NCI-H446 (cell line): Measurements from ENCODE around the gene SLCO2A1.

ENCODE experiments used
- DNase-seq, 2 experiments: peaks; one replicate each; lab custom pipeline; 2025; lab: John Stamatoyannopoulos, UW

The SLCO2A1 gene

DNA sequence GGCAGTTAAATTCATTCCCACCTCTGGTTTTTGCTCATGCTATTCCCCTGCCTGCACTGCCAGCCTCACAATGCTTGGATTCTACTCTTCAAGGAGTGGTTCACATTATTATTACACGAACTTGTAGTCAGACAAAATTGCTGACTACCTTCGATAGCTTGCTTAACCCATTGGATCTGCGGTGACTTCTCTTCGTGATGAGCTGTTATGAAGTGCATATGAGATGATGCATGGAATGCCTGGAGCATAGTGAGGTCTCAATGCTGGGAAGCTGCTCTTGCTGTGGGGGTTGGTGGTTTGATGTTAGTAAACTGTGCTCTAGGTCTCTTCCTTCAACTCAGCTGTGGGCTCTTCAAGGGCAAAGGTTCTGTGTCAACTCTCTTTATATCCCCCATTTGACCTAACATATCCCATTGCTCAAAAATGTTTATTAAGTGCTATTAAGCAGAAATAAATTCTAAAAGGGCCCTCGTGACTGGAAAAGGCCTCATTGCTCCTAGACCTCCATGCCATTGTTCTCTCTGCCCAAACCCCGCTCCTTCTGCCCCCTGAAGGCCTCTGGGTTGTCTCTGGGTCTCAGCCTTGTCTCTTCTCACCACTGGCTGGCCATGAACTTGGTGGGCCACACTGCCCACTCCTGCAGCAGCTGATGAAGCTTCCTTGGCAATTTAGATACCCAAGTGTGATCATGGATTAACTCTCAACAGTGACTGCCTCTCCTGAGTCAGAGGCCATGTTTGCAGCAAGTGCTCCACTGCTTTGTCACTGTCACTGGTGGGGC lies 4.5 kb upstream of the SLCO2A1 start:
- no peak for DNase-seq

DNA sequence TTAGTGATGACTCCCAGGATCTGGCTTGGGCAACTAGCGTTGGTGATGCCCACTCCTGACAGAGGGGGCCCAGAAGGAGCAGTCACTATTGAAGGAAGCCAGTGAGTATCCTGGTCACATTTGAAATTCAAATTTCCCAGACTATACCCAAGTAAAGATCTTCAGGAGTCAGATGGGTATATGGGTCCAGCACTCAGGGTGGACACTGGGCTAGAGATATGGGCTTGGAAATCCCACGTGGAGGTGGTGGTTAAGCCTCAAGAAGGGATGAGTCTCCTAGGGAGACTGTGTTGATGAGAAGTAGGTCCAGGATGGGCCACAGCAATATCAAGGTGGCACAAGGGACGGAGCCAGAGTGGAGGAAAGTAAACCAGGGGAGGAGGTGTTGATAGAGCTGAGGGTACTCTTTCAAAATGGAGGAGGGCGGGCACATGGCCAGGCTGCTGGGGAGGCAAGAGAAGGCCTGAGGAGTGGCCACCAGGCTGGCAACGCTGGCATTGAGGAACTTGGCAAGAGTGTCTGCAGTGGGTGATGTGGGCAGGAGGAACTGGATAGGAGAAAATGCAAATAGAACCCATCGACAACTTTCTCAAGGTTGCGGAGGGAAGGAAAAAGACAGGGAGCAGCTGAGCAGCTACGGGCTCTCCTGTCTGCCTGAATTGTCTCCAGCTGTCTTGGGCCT lies 3.7 kb upstream of the SLCO2A1 start:
- no peak for DNase-seq

DNA sequence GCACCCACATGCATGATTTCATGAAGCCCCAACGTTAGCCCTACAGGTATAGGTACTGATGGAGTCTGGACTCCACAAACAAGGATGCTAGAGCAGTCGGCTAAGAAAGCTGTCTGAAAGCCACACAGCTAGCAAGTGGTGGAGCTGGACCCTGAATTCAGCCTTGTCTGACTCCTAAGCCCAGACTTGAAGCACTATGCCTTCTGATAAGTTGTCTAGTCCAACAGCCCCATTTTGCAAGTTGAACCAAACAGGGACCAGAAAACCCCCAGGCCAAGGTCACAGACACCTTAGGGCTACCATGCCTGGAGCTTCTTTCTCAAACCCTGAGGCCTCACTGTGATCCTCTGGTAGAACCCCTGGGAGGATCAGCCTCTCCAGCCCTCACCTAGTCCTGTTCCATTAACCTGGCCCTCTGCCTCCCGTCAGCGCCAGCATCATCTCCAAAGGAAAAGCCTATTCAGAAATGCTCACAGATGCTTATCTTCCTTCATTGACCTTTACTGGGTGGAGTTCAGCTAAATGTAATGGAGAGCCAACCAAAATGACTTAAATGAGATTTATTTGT lies 1.7 kb upstream of the SLCO2A1 start:
- DNase-seq = no peak

DNA sequence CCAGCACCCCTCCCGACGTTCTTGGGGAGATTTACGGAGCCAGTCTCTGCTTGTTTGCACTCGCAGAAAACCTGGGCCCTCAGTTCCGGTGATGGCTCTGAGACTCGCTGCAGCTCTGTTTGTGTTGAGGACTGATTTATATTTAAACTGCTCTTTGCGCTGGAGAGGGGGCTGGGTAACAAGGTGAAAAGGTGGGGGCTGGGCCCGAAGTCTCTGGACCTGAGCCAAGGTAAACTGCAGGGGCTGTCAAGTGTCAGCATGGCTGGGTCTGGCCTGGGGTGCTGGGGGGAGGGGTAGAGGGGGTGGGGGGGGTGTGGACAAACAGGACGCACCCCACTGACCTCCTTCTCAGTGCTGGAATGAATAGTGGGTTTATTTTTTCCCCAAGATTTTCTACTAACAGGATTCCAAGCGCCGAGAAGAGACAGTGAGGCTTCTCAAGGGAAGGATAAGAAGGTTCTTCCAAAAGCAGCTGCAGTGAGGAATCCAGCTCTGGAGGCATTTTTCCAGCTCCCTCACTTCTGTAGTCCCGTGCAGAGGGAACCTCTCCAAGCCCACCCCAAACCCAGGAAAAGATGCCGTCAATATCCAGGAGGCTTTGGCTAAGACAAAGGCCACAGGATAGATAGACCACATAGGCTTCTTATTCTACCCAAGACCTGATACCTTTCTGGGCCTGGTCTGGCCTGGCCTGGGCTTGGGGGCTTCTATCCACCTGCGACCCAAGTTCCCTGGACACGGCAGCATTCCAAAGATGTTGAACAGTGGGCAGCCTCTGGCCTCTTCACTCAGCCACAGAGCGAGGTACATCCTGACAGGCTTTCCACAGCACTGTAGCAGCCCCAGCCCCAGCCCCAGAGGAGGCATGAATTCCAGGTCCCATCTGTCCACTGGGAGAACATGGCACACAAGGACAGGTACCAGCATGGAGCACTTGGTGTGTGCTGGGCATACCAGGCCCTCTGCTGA lies 938 bp upstream of the SLCO2A1 start:
- no peak for DNase-seq

DNA sequence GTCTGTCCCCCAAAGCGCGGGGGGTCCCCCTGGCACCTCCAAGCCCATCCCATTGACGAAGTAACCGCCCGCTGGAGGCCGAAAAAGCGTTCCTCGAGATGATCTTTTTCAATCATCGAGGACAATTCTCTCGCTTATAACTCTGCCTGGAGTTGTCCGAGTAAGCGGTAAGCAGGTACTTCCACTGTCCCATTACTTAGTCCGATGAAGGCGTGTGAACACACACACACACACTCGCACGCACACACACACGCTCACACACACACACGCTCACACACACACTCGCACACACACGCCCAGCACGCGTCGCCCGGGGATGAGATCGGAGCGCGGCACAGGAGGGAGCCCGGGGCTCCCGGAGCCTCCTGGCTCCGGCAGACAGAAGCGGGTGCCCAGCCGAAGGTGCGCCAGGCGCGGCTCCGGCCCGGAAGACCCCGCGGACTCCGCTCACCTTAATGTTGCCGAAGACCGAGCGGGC lies 430 bp downstream of the SLCO2A1 start:
- no peak for DNase-seq

DNA sequence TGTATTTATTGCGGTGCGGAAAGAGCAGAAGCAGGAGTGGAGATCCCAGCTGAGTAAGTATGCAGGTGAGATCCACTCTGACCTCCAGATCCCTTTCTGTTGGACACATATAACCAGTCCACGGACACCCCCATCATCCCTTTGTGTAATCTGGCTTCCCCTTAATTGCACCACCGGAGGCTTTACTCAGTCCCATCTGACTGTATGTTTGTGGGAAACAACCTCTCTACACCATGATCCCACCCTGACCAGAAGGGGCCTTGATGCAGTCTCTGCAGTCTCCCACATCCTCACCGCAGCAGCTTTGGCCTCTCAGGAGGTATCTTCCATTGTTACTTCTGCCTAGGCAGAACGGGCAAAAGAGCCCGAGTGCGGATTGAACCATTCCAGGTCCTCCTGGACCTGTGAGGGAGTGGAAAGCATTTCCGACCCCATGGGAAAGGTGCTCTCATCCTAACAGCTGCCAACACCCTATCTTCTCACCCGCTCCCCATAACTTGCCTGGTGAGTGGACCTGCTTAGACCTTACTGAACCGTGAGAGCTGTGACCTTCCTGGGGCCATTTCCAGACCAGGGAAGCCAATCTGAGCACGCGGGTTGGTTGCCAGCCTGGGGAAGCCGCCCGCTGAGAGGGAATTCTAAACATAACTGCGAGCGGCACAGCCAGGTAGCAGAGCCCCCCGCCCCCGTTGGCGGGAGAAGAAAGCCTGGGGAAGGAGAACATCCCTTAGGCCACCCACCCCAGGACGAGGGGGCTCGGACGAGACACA lies 1.1 kb downstream of the SLCO2A1 start:
- DNase-seq = no peak

DNA sequence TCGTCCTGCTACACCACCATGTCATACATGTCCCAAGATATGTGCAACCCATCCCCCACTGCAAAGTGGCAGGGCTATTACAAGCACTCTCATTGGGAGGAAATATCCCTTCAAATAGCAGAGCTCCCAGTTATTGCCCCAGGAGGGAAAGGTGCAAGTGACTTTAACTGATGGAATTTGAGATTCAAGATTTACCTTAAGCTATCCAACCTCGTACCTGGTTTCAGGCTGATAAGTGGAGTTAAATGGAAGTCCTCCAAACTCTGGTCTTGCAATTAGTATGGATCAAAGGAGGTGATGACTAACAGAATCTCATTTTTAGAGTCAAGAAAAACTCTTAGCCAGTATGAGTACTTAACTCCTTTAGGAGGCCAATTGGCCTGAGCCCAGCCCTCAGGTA lies 2.1 kb downstream of the SLCO2A1 start:
- DNase-seq = no peak

DNA sequence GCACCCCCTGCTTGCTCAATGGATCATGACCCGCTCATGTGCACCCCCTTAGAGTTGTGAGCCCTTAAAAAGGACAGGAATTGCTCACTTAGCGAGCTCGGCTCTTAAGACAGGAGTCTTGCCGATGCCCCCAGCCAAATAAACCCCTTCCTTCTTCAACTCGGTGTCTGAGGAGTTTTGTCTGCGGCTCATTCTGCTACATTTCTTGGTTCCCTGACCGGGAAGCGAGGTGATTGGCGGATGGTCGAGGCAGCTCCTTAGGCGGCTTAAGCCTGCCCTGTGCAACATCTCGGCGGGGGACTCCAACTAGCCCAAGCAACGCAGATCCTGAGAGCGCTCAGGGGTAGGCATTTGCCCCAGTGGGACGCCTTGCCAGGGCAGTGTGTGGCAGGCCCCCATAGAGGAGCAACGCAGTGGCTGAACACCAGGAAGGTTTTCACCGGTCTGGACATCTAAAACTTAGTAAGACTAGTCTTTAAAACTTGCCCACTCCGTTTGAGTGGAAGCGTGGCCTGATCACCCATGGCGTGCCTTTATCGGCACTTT lies 9.5 kb downstream of the SLCO2A1 start:
- no peak for DNase-seq

DNA sequence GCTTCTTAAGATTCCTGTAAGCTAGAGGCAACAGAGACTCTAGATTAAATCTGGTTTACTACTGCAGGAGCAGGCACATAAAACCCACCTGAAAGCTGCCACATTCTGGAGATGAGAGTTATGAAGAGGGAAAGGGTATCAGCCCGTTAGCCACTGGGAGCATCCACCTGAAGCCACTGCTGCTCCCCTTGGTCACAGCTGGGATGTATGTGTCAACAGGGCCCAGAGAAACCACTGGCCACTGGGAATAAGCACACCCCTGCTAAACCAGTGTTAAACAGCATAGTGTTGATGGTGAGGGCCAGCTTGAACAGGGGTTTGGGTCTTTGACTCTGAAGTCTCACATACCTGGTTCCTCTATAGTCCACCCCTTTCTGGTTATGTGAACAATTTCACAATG lies 10.9 kb downstream of the SLCO2A1 start:
- DNase-seq = no peak

DNA sequence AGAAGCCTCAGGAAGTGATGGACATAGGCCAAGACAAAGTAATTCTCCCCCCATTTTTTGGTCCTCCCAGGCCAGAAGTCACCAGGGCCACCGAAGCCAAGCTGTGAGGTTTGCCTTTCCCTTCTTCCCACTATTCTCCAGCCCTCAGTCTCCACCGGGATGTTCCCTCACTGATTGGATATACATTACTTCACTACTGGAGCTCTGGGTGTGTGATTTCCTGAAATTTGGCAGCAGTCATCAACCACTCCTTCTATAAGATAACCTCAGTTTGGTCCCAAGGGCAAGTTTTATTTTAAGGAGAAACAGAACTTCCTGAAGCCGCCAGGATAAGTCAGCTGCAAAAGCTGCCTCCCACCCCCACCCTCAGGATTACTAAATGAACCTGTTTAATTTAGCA lies 11.3 kb downstream of the SLCO2A1 start:
- no peak for DNase-seq

DNA sequence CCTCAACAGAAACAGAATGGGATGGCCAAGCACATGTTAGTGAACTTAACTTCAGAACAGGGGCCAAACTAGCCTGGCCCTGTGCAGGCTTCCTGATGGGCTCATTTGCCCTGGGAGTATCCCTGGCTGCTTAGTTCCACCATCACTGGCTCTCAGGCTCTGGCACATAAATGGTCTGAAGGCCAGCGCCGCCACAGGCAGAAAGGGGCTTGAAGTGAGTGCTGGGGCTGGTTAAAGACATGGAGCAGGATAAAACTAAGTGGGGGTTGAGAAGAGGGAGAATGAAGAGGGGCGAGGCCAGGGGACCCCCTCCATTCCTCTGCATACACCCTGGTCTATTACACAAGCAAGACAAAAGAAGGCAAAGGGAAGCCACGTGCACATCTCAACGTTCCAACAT lies 12.2 kb downstream of the SLCO2A1 start:
- DNase-seq = no peak

DNA sequence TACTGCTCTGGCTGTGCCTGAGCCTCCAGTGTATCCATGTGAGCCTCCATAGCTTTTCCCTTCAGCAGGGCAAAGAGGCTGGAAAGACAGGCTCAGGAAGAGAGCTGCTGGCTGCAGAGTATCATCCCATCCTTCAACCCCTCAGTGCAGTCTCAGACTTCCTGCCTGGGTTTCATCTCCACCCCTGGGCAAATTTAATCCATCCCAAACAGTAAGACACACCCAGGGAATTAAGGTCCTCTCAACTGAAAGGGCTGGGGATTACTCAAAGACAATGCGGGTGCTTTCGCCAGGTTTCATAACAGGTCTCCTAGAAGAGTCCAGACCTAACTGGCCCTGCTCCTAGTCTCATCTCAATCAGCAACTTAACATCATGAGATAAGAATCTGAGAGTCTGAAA lies 15.5 kb downstream of the SLCO2A1 start:
- no peak for DNase-seq

DNA sequence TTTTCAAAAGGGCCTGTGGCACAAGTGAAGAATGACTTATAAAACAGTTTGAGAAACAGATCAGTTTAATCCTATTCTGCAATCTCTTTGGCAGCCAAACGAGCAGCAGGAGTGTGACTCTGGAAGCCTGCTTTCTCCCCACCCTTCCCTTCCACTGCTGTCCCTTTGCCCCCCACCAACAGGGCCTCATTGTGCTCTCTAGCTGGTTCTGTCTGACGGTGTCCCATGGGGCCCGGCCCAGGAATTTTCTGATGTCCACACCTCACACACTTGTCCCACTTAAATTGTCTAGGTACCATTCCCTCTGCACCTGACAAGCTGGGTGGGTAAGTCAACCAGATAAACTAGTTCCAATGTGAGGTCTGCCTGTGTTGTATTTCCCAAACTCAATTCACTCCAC lies 16.4 kb downstream of the SLCO2A1 start:
- DNase-seq = no peak

DNA sequence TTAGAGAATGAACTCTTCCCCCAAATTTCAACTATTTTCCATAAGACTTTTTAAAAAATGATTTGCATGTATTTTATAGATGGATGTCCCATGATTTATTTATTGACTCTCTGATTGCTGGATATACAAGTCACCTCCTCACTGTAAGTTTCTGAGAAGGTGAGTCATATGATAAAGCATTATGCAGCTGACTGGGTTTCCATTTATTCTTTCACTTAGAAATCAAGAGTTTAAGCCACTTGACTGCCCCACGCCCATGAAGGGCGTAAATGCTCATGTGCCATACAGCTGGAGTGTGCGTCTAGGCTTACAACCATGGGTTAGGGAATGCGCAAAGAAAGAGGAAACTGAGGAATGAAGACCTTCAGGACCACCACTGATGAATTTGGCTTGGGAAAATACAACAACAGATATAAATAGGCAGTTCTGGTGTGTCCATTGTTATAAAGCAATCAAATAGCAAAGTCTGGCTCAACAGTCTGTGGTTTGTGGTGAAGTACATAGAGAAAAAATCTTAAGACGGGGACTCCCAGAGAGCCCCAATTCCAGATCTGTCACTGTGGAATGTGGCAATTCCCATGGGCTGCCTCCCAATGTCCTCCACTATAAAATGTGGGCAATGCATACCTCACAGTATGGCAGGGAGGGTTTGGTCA lies 20.3 kb downstream of the SLCO2A1 start:
- no peak for DNase-seq

DNA sequence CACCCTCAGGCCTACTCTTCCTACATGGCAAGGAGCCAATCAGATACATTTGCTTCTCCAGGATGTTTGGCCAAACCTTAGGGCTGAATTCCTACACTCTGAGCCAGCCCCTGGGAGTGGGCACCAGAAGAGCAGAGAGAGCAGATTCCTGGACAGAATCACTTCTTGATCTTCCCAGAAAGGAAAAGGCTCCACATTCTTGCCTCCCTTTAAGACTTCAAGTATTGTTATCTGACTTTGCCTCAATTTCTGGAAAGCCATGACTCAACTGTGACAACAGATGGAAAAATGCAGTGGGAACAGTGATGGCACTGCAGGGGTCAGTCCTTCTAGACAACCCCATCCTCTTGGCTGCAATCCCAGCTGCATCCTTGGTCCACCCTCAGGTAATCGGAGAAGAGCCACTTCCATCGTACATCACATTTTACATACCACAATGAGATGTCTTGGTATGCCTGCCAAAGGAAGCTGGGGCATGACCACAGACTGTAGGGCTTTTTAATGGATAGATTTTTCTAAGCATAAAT lies 21.0 kb downstream of the SLCO2A1 start:
- no peak for DNase-seq

DNA sequence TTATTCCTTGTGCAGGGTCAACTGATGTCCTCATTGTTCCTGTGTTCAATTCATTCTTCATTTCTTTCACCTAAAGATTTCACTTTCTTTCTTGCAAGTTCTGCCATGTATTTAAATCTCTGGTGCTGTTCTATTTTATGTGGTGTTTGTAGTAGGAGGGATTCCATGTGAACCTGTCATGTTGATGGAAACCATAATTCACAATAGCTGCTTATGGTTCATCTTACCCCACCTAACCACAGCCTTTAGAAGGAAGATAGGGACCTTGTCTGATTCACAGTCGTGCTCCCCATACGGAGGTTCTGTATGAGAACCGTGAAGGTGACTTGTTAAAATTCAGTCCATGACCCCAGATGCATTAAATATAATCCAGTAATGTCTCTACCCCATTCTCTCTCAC lies 21.9 kb downstream of the SLCO2A1 start:
- DNase-seq = no peak

DNA sequence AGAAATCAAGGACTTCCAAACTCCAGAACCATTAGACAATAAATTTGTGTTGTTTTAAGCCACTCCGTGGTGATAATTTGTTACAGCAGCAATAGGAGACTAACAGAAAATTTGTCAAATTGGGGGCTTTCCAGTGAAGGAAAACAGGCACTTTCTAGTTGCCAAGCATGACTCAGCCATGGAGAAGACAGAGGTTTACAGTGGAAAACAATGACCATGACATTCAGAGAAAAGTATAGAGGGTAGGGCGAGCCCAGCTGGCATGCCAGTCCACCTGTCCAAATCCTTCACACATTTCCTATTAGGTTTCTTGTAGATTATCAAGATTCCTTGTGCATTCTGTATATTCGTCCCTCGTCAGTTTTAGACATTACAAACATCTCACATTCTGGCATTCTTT lies 24.9 kb downstream of the SLCO2A1 start:
- DNase-seq = no peak

DNA sequence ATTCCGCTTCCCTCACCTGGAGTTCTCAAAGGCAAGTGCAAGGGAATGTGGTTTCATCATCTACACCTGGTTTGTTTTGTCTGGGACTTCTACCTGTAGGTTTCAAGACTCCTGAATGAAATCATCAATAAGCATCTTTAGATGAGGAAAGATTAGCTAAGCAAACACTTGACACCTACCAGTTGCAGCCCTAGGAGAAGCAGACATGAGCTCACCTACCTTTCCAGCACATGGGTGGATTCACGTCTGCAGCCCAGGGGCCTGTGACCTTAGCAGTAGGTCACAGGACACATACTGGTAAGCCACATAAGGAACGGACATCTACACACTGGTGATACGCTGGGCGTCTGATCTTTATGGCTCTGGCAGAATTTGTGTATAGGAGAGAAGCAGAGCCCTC lies 26.7 kb downstream of the SLCO2A1 start:
- DNase-seq = no peak

DNA sequence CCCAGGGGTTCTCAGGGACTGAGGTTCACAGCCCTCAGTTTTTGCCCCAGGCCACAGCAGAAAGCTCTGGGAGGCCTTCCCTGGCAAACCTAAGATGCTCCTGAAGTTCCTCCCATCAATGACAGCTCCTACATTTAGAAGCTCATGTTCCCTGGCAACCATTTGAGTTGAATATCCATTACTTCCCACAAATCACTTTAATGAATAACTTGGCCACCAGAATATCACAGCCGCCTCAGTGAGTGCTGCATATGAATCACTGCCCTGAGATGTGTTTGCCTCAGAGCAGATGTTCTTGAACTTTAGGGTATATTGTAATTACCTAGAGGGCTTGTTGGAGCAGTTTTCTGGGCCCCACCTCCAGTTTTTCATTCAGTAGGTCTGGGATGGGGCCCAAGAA lies 27.4 kb downstream of the SLCO2A1 start:
- no peak for DNase-seq

DNA sequence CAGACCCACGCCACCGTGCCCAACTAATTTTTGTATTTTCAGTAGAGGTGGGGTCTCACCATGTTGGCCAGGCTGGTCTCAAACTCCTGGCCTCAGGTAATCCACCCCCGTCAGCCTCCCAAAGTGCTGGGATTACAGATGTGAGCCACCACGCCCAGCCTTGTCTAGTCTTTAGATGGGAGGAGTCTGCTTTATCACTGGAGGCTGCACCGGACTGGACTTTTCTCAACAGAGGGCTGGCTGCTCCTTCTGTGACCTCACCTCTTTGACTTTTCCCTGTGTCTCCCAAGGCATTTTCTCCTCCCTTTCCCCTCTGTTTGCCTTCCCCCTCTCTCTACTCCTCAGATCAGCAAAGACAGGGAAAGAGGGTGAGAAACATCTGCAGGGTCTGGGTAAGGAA lies 28.5 kb downstream of the SLCO2A1 start:
- no peak for DNase-seq
